ENCODE data around the gene PLAC8.

DNA sequence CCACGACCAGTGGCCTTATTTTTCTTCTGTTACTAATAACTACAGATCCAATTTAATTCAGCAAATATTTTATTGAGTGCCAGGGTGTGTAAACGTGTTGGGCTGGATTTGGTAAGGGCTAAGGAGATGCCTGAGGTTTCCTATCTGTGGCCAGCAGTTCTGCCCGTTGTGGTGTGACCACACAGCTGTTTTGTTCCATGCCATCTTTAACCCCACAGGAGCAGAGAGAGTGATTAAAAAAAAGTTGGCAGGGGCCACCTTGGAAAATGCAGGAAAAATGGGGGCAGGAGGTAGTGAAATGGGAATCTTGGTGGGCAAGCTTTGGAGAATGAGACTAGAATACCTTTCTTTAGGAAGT, 1.1 kb downstream of the PLAC8 start:
- TF ChIP-seq, protein P1, sequence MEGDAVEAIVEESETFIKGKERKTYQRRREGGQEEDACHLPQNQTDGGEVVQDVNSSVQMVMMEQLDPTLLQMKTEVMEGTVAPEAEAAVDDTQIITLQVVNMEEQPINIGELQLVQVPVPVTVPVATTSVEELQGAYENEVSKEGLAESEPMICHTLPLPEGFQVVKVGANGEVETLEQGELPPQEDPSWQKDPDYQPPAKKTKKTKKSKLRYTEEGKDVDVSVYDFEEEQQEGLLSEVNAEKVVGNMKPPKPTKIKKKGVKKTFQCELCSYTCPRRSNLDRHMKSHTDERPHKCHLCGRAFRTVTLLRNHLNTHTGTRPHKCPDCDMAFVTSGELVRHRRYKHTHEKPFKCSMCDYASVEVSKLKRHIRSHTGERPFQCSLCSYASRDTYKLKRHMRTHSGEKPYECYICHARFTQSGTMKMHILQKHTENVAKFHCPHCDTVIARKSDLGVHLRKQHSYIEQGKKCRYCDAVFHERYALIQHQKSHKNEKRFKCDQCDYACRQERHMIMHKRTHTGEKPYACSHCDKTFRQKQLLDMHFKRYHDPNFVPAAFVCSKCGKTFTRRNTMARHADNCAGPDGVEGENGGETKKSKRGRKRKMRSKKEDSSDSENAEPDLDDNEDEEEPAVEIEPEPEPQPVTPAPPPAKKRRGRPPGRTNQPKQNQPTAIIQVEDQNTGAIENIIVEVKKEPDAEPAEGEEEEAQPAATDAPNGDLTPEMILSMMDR (conservative IDR thresholded peaks at IDR 0.05; ENCODE audit: low read length): no peak
- TF ChIP-seq EZH2phosphoT487 (IDR thresholded peaks at IDR 0.05; ENCODE audit: borderline replicate concordance, low read depth, low read length): no peak

Measured in OCI-LY7 (cell line).